Activated CD4-positive, alpha-beta T cell treated with anti-CD3 and anti-CD28 coated beads for 36 hours (primary cell): Measurements from ENCODE around the gene CGB5. TPM values are rescaled to one million over a fixed set of nuclear protein-coding genes. Genes with fewer than 3 reads are reported as not detected.
"Not testable (repeated sequence)": the region's sequence is repeated elsewhere in the genome, so short reads cannot be mapped to it uniquely, and the experiment has no call there.

ENCODE experiments used
- ATAC-seq: fragments of 200-7000 bp; cut with Tn5 transposase; one replicate; pipeline ENCODE4 v1.10.0; 2021; ENCODE audit warnings: mild to moderate bottlenecking, moderate library complexity
- CTCF ChIA-PET: fragments of 350-600 bp; sonication (Branson Sonifier 250); formaldehyde crosslinking; loops from one replicate; lab custom pipeline; 2021; ENCODE audit warnings: antibody characterized with exemption; lab: Charles Lee
- POLR2A ChIA-PET: fragments of 350-600 bp; sonication (Branson Sonifier 250); formaldehyde crosslinking; loops from one replicate; lab custom pipeline; 2021; ENCODE audit warnings: antibody characterized with exemption, inconsistent platforms; lab: Charles Lee
- DNase-seq: peaks from one replicate; pipeline ENCODE4 v3.0.0-alpha.2; 2020
- H3K27ac Mint-ChIP-seq: one replicate; pipeline ENCODE4 v1.8.0; 2021; ENCODE audit warnings: mixed read lengths
- H3K27me3 Mint-ChIP-seq: one replicate; pipeline ENCODE4 v1.8.0; 2021; ENCODE audit warnings: mixed read lengths
- H3K36me3 Mint-ChIP-seq: one replicate; pipeline ENCODE4 v1.8.0; 2021; ENCODE audit warnings: low read depth, mixed read lengths
- H3K4me1 Mint-ChIP-seq: one replicate; pipeline ENCODE4 v1.8.0; 2021; ENCODE audit warnings: mixed read lengths
- H3K4me3 Mint-ChIP-seq: one replicate; pipeline ENCODE4 v1.8.0; 2021; ENCODE audit warnings: mild to moderate bottlenecking, moderate library complexity, mixed read lengths
- H3K9me3 Mint-ChIP-seq: one replicate; pipeline ENCODE4 v1.8.0; 2021; ENCODE audit warnings: low read depth, mixed read lengths
- intact Hi-C, 2 experiments: fragments of 100-400 bp; cut with DNase I in 1 of 2; cut with micrococcal nuclease in 1 of 2; formaldehyde crosslinking; loops; one replicate each; pipeline versions ENCODE4 v1.14.2 to v1.15.1; 2022 to 2024; cut with DNase I, micrococcal nuclease
- total RNA-seq, 2 experiments: library from RNA; stranded (reverse); gene quantifications; one replicate each; pipeline ENCODE4 v1.2.3, GENCODE V29; 2021

CGB5 gene
- not detected for total RNA-seq

DNA sequence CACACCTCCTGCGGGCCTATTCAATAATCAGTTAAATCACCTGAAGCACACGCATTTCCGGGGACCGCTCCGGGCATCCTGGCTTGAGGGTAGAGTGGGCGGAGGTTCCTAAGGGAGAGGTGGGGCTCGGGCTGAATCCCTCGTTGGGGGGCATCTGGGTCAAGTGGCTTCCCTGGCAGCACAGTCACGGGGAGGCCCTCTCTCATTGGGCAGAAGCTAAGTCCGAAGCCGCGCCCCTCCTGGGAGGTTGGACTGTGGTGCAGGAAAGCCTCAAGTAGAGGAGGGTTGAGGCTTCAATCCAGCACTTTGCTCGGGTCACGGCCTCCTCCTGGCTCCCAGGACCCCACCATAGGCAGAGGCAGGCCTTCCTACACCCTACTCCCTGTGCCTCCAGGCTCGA, at the start of gene CGB5:
Gene CGB5, plus strand, starts transcription at position 301 of the 400 bp plus-strand sequence. CDS start 362 bp downstream, outside the sequence.
- DNase-seq, H3K36me3 Mint-ChIP-seq, H3K4me3 Mint-ChIP-seq, POLR2A ChIA-PET, H3K27ac Mint-ChIP-seq, ATAC-seq, H3K27me3 Mint-ChIP-seq, intact Hi-C loops, CTCF ChIA-PET, H3K9me3 Mint-ChIP-seq, H3K4me1 Mint-ChIP-seq: not testable (repeated sequence)

DNA sequence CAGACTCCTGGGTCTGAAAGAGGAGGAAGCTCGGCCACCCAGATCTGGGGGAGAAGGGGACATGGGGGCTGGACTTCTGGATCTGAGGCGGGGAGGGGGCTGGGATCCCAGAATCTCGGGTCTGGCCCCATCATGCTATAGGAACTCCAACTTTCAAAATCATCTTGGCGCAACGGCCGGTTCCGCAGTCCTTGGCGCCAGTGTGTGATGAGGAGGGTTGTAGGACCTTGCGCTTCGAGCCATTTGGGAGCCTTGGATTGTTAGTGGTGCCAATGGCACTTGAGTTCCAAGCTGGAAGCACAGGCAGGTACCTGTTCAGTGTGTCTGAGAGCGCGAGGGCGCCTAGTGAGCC, 49.6 kb upstream of the CGB5 start:
- intact Hi-C loops: loop anchor here (5.0 to 10.0 kb wide), 4 partner anchors 151 to 683 kb away; partner anchors contain the start of genes EMP3 (in 1 of the 2), PRMT1 (in 1 of the 2) and PRR12 (in 1 of the 2)
- no peak for DNase-seq
- Mint-ChIP-seq H3K9me3 (no peaks in the 10 kb centered on the region), H3K27ac (peak overlapping the region; percentile 97), H3K4me1 (peaks cover 41% of the 10 kb centered on the region), H3K36me3 (peaks cover 28% of the 10 kb centered on the region), H3K27me3 (no peaks in the 10 kb centered on the region), H3K4me3 (peak overlapping the region; percentile 100)
- POLR2A ChIA-PET: interaction anchor here (0.5 to 1.3 kb wide), 8 partner anchors 25 to 918 kb away, joined by 3 to 10 read pairs (median 6); partner anchors contain the start of gene NUCB1
- ATAC-seq: no peak
- CTCF ChIA-PET: interaction anchor here (0.8 to 3.4 kb wide), 36 partner anchors 9 to 534 kb away, joined by 3 to 45 read pairs (median 4); partner anchors contain the start of genes BAX, CA11, DHDH and FTL

DNA sequence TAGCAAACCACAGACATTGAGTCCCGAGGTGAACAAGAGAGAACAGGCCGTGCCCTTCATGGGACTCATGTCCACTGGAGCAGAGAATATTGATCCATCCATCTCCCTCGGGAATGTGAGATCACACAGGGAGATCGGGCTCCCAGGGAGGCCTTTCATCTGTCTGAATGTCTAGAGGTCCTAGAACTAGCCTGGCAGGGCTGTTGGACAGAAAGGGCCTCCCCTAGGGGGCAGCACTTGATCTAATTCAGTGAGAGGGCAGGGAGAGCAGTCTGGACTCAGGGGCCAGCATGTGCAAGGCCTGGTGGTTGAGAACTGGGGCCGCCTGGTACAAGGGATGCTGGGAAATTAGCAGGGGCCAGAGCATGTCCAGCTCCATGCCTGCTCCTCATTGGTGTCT, 45.7 kb upstream of the CGB5 start:
- H3K27me3 Mint-ChIP-seq: no peaks in the 10 kb centered on the region
- intact Hi-C loops: loop anchor here (5.0 to 10.0 kb wide), 3 partner anchors 147 to 673 kb away; partner anchors contain the start of gene EMP3 (in 1 of the 2)
- H3K27ac Mint-ChIP-seq: no peak overlapping the region
- CTCF ChIA-PET: interaction anchor here (0.5 to 2.7 kb wide), 13 partner anchors 9 to 677 kb away, joined by 3 to 11 read pairs (median 4); partner anchors contain the start of gene CGB2
- POLR2A ChIA-PET: no interaction called here
- H3K36me3 Mint-ChIP-seq: peaks cover 30% of the 10 kb centered on the region
- peaks cover 28% of the 10 kb centered on the region for H3K4me1 Mint-ChIP-seq
- H3K4me3 Mint-ChIP-seq: no peak overlapping the region
- no peaks in the 10 kb centered on the region for H3K9me3 Mint-ChIP-seq
- peak; percentile 83 for DNase-seq
- no peak for ATAC-seq

DNA sequence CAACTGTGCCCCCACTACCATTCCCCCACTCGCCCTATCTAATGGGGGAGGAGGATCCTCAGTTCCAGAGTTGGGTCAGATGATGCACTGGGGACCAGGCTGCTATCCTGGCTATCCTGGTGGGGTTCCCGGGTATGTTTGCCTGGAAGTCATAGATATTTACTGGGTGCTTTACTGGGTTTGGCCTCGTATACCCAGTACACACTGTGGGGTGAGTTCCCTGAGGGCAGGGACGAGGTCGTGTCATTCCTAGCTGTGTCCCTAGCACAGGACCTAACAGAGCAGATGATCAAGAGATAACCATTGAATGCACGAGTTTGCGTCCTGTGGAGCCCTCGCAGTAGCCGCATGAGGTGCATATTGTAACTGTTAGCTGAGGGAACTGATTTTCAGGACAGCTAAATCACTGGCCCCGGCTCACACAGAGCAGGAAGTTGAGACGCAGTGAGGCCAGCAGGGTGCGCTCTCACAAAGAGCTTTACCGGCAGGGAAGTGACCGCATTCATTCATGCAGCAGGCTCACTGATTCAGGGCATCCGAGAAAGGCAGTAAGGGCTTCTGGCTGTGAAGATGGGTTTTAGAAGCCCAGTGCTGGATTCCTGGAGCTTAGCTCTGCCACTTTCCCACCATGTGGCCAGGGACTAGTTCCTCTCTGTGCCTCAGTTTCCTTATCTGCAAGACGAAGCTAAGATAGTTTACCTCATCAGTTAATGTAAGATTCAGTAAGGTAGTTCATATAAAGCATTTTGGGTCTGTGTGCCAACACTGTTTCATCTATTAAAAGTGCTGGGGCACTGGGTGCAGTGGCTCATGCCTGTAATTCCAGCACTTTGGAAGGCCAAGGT, 43.9 kb upstream of the CGB5 start:
- H3K9me3 Mint-ChIP-seq: no peaks in the 10 kb centered on the region
- peak; percentile 86 for DNase-seq
- ChIA-PET CTCF (interaction anchor here (0.6 to 2.7 kb wide), 19 partner anchors 10 to 204 kb away, joined by 3 to 13 read pairs (median 4); partner anchors contain the start of genes CGB2 and NUCB1), POLR2A (interaction anchor here (0.8 kb wide), 1 partner anchor 10 kb away, joined by 3 read pairs; no protein-coding TSS in a partner anchor)
- H3K36me3 Mint-ChIP-seq: peaks cover 39% of the 10 kb centered on the region
- no peak overlapping the region for H3K27ac Mint-ChIP-seq
- no peak overlapping the region for H3K4me3 Mint-ChIP-seq
- ATAC-seq: peak; percentile 90
- H3K4me1 Mint-ChIP-seq: peaks cover 18% of the 10 kb centered on the region
- H3K27me3 Mint-ChIP-seq: no peaks in the 10 kb centered on the region
- intact Hi-C loops: loop anchor here (5.0 to 10.0 kb wide), 3 partner anchors 145 to 675 kb away; partner anchors contain the start of gene EMP3 (in 1 of the 2)

DNA sequence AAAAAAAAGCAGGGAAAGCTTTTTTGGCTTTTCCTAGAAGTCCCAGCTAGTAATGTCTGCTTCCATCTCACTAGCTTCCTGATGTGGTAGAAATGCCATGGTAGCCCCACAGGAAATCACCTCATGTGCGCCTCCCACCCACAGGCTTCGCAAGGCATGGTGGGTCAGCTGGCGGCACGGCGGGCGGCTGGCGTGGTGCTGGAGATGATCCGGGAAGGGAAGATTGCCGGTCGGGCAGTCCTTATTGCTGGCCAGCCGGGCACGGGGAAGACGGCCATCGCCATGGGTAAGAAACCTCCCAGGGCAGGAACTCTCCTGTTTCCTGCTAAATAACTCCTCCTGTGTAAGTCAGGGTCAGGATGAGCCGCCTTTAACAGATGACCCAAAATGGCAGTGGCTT, 39.5 kb upstream of the CGB5 start:
- Mint-ChIP-seq H3K27me3 (no peaks in the 10 kb centered on the region), H3K4me1 (peaks cover 5% of the 10 kb centered on the region), H3K36me3 (peaks cover 43% of the 10 kb centered on the region), H3K9me3 (no peaks in the 10 kb centered on the region), H3K27ac (no peak overlapping the region), H3K4me3 (no peak overlapping the region)
- POLR2A ChIA-PET: no interaction called here
- intact Hi-C loops: no loop called here
- ATAC-seq (no peak), DNase-seq (no peak)
- CTCF ChIA-PET: interaction anchor here (0.6 to 1.8 kb wide), 3 partner anchors 10 to 922 kb away, joined by 3 read pairs; partner anchors contain the start of gene RUVBL2

DNA sequence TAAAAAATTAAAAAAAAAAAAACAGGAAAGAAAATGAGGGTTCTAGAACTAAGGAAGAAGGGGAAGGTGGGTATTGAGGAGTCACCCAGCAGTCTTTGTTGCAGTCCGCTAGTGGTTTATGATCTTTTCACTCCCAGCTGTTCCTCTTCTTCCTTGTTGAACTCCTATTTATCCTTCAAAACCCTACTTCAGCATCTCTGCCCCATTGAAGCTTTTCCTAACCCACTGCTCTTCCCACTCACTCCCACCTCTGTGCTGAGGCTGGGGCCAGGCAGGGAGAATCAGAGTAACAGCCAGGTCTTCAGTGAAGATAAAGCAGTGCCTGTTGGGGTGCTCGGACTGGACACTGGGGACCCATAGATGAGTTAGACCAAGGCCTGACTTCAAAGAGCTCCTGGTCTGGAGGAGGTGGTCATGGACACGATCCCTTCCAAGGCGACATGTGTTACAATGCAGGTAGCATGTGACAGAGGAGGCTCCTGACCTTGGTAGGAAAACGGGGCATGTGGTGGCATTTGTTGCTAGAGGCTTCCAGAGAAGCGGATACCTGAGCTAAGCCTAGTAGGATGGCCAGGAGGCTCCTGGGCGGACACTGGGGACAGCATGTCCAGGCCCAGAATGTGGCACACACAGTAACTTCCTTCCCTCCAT, 38.6 kb upstream of the CGB5 start:
- POLR2A ChIA-PET: no interaction called here
- CTCF ChIA-PET: interaction anchor here (0.6 kb wide), 1 partner anchor 16 kb away, joined by 4 read pairs; no protein-coding TSS in a partner anchor
- DNase-seq (no peak), ATAC-seq (no peak)
- no peak overlapping the region for H3K4me3 Mint-ChIP-seq
- intact Hi-C loops: no loop called here
- no peaks in the 10 kb centered on the region for H3K9me3 Mint-ChIP-seq
- H3K4me1 Mint-ChIP-seq: no peaks in the 10 kb centered on the region
- no peak overlapping the region for H3K27ac Mint-ChIP-seq
- no peaks in the 10 kb centered on the region for H3K27me3 Mint-ChIP-seq
- H3K36me3 Mint-ChIP-seq: peaks cover 41% of the 10 kb centered on the region

DNA sequence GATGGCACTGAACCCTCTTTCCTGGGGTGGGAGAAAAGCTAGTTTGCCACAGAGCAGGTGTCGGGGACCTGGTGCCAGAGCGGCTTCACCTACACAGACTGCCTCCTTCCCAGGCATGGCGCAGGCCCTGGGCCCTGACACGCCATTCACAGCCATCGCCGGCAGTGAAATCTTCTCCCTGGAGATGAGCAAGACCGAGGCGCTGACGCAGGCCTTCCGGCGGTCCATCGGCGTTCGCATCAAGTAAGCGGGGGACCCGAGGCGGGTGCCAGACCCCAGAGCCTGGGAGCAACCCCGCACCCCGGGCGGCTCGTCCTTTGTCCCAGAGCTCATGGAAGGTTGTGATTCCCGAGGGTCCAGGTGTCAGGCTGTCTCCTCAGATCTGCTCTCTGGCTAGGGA, 36.7 kb upstream of the CGB5 start:
- intact Hi-C loops: no loop called here
- ATAC-seq: no peak
- Mint-ChIP-seq H3K27me3 (no peaks in the 10 kb centered on the region), H3K4me3 (no peak overlapping the region), H3K27ac (no peak overlapping the region), H3K36me3 (peaks cover 45% of the 10 kb centered on the region), H3K4me1 (no peaks in the 10 kb centered on the region), H3K9me3 (no peaks in the 10 kb centered on the region)
- CTCF ChIA-PET: interaction anchor here (0.6 to 1.3 kb wide), 2 partner anchors 9 to 15 kb away, joined by 3 to 4 read pairs; no protein-coding TSS in a partner anchor
- POLR2A ChIA-PET: no interaction called here
- DNase-seq: no peak

DNA sequence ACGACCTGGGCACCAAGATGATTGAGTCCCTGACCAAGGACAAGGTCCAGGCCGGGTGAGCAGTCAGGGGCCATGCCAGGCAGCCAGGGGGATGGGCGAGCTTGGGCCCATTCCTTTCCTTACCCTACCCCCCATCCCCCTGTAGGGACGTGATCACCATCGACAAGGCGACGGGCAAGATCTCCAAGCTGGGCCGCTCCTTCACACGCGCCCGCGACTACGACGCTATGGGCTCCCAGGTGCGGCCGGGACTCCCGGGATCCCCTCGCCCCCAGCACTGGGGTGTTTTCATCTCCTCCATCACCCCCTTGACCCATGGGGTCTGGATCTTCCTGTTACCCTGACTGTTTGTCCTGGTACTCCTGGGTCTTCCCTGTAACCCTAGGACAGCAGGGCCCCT, 33.8 kb upstream of the CGB5 start:
- Mint-ChIP-seq H3K9me3 (no peaks in the 10 kb centered on the region), H3K36me3 (peaks cover 30% of the 10 kb centered on the region), H3K27me3 (no peaks in the 10 kb centered on the region), H3K4me1 (no peaks in the 10 kb centered on the region), H3K27ac (no peak overlapping the region), H3K4me3 (no peak overlapping the region)
- ChIA-PET POLR2A (interaction anchor here (1.2 kb wide), 1 partner anchor 10 kb away, joined by 3 read pairs; no protein-coding TSS in a partner anchor), CTCF (interaction anchor here (0.7 to 2.3 kb wide), 3 partner anchors 10 to 344 kb away, joined by 3 to 11 read pairs (median 3); no protein-coding TSS in a partner anchor)
- DNase-seq (no peak), ATAC-seq (no peak)
- intact Hi-C loops: no loop called here

DNA sequence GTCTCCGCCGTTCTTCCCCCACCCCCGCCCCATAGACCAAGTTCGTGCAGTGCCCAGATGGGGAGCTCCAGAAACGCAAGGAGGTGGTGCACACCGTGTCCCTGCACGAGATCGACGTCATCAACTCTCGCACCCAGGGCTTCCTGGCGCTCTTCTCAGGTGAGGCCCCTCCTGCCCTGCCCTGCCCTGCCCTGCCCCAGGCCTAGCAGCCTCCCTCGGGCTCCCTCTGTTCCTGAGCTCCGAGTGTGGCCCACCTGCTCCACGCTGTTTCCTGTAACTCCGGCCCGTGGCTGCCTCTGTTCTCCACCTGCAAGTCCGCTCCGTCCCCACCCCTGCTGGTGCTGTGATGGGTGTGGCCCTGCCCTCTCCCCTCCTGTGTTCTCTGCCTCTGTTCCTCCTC, 33.2 kb upstream of the CGB5 start:
- Mint-ChIP-seq H3K4me1 (no peaks in the 10 kb centered on the region), H3K36me3 (peaks cover 25% of the 10 kb centered on the region), H3K4me3 (no peak overlapping the region), H3K27me3 (no peaks in the 10 kb centered on the region), H3K27ac (no peak overlapping the region), H3K9me3 (no peaks in the 10 kb centered on the region)
- CTCF ChIA-PET: interaction anchor here (0.6 to 2.3 kb wide), 2 partner anchors 11 to 130 kb away, joined by 4 to 11 read pairs; no protein-coding TSS in a partner anchor
- DNase-seq: no peak
- POLR2A ChIA-PET: no interaction called here
- ATAC-seq: no peak
- intact Hi-C loops: no loop called here

DNA sequence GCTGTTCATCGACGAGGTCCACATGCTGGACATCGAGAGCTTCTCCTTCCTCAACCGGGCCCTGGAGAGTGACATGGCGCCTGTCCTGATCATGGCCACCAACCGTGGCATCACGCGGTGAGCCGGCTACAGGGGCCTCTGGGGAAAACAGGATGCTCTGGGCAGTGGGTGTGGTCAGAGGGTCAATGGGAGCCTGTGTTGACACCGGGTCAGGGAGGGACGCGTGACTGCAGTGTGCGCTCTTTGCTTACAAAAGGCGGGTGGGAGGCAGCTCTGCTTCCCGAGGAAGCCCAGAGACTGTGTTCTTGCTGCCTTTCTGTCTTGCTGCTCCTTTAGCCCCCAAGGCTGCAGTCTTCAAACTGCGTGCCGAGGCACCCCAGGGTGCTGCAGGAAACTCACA, 32.5 kb upstream of the CGB5 start:
- H3K27me3 Mint-ChIP-seq: no peaks in the 10 kb centered on the region
- CTCF ChIA-PET: interaction anchor here (1.4 kb wide), 1 partner anchor 11 kb away, joined by 7 read pairs; no protein-coding TSS in a partner anchor
- peaks cover 27% of the 10 kb centered on the region for H3K36me3 Mint-ChIP-seq

More for the DNA sequence above, 32.5 kb upstream of the CGB5 start:
- Mint-ChIP-seq H3K4me3 (no peak overlapping the region), H3K9me3 (no peaks in the 10 kb centered on the region), H3K27ac (no peak overlapping the region), H3K4me1 (no peaks in the 10 kb centered on the region)
- ATAC-seq: no peak
- POLR2A ChIA-PET: no interaction called here
- DNase-seq: no peak
- intact Hi-C loops: no loop called here
